Ureter (tissue), 1 donor: ENCODE results near the gene LASP1. TPM values are rescaled to one million over a fixed set of nuclear protein-coding genes. Genes with fewer than 3 reads are reported as not detected.
"Not testable (repeated sequence)": the region's sequence is repeated elsewhere in the genome, so short reads cannot be mapped to it uniquely, and the experiment has no call there.

ENCODE experiments used
- DNase-seq: peaks from one replicate; pipeline ENCODE4 v3.0.0-alpha.2; 2020; ENCODE audit warnings: low spot score
- total RNA-seq: library from RNA; stranded (reverse); gene quantifications from one replicate; pipeline ENCODE4 v1.2.4, GENCODE V29; 2023
- donor health status: DM: yes; HTN: yes; CAD: no.

LASP1 gene
- total RNA-seq, 1 donor from 2014 or later: 126 TPM

DNA sequence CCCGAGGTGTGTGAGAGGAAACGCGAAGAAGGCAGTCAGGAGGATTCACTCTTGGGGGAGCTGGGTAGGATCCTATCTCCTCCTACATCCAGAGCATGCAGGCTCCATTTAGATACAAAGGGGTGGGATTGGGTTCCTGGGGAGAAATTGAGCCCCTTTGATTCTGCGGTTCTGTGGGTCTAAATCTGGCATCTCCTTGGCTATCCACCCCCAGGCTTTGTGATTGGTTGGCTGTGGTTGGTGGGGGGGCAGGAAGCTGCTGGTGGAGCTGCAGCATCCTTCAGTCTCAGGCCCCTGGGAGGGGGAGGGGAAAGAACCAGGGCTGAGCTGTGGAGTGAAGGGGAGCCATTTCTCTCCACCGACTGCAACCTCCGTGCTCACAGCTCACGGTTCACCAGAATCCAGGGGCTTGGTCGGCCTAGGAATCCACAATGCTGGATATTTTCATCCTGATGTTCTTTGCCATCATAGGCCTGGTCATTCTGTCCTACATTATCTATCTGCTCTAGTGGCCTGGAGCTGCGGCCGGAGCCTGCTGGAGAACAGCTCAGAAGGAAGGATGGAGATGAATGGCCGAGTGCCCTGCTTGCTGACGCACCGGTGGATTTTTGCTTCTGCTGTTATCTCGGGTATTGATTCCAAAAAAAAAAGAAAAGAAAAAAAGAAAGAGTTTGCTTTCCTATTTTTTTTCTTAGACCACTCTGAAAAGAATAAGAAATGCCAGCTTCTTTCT lies 55.6 kb downstream of the LASP1 start, which contains the start of gene LASP1NB:
Gene LASP1NB (plus strand): TSS at position 352 of the 733 bp plus-strand sequence.
- DNase-seq: no peak

DNA sequence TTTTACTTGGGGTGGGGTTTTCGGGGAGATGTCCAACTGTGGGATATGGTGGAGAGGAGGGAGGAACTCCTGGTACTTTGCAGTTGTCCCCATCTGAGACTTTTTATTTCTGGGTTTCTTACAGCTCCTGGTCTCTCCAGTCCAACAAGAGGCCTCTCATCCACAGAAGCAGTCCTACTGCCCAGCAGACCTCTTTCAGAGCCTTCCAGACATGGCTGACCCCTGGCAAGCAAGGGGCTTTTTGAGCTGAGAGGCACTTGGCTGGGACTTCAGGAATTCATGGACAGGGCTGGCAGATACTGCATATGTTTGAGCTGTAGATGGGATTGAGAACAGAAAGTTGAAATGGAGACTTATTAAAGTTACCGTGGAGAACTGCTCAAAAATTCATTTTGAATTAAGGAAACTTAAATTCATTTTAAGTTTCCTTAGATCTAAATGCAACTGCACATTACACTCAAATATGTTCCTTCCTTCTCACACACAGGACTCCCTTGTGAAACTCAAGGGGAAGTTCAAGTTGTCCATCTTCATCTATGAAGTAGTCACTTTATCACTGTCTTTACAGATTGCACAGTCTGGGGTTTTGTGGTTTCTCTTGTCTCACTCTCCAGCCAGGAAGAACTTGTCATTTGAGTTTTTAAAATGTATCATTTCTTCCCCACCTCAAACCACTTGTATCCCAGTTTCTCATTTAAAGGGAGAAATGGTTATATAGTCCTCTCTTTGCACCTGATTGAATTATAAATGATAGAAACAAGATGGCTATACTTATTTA lies 56.6 kb downstream of the LASP1 start:
- DNase-seq: no peak

DNA sequence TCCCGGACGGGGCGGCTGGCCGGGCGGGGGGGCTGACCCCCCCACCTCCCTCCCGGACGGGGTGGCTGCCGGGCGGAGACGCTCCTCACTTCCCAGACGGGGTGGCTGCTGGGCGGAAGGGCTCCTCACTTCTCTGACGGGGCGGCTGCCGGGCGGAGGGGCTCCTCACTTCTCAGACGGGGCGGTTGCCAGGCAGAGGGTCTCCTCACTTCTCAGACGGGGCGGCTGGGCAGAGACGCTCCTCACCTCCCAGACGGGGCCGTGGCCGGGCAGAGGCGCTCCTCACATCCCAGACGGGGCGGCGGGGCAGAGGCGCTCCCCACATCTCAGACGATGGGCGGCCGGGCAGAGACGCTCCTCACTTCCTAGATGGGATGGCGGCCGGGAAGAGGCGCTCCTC lies 60.9 kb downstream of the LASP1 start:
- DNase-seq: not testable (repeated sequence)

DNA sequence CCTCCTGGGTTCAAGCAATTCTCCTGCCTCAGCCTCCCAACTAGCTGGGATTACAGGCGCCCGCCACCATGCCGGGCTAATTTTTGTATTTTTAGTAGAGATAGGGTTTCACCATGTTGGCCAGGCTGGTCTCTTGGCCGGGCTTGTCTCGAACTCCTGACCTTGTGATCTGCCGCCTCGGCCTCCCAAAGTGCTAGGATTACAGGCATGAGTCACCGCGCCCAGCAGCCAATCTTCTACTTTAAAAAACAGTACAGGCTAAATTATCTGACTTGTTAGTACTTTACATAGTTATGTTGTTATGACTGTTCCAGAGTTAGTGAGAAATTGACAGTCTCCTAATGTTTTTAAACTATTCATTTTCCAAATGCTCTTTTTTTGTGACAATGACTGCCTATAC lies 64.1 kb downstream of the LASP1 start:
- not testable (repeated sequence) for DNase-seq

DNA sequence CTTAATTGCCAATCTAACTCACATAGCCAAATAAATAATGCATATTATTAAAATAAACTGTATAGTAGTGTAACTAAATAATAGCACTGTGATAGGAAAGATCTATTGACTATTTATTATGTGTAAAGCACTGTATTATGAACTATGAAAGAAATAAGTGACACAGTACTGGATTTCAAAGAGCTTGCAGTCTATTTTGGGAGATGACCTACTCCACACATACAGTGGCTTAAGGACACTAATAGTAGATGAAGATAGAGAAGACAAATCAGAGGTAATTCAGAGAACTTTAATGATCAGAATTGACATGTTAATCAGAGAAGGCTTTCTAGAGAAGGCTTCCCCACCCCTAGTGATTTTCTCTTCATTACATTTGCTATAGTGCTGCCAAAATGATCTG lies 70.1 kb downstream of the LASP1 start:
- DNase-seq: no peak

DNA sequence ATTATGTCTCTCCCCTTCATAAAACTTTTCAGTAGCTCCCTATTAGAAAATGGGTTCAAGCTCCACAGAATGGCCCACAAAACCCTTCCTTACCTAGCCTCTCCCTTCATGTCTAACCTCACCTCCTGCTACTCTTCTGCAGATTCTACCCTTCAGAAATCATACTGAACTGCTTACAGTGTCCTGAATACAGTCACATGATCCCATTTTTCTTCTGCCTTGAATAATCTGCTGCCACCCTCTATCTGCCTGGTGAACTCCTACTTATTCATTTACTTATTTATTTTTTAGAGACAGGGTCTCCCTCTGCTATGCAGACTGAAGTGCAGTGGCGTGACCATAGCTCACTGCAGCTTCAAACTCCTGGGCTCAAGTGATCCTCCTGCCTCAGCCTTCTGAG lies 70.5 kb downstream of the LASP1 start:
- DNase-seq: no peak

DNA sequence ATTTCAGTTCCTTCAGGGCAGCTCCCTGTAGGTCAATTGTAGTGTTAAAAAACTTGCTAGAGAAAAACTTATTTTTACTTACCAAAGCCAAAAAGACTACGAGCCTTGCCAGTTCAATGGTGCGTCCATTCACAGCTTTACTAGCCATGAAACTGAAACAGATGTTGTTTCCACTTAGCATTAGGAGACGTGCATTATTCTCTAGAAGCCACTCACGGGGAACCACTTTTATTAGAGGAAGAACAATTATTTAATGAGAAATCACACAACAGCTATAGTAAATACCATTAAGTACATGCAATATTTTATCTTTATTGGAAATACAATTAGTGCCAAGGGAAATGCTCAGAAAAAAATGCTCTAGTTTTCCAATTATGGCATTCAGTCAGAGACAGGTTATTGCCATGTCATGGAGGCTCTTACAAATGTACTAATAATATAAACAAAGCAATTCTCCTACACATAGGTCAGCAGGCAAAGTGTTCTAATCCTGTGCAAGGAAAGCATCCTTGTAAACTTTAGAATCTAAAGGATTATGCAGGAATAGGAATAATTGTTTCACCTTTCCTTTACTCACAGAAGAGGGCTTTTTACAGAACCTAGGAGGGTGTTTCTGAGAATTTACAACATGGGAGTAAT lies 73.0 kb downstream of the LASP1 start:
- no peak for DNase-seq

DNA sequence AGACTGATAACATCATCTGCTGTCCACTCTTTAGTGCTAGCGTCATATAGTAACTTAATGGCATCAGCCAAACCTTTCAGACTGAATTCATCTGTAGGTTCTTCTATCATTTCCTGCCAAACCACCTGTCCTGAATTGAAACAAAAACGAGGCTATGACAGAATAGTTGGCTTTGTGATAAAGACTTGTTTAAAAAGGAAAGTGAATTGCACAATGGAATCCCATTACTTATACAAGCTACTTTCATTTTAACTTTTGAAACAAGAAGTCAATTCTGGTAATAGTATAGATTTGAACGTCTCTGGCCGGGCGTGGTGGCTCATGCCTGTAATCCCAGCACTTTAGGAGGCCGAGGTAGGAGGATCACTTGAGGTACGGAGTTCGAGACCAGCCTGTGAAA lies 73.7 kb downstream of the LASP1 start:
- DNase-seq: no peak

DNA sequence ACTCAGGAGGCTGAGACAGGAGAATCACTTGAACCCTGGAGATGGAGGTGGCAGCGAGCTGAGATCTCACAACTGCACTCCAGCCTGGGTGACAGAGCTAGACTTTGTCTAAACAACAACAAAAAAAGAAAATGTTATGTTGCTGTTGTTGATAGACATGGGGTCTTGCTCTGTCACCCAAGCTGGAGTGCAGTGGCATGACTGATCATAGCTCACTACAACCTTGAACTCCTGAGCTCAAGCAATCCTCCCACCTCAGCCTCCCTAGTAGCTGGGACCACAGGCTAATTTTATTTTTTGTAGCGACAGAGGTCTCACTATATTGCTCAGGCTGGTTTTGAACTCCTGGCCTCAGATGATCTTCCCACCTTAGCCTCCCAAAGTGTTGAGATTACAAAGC lies 77.3 kb downstream of the LASP1 start:
- no peak for DNase-seq

DNA sequence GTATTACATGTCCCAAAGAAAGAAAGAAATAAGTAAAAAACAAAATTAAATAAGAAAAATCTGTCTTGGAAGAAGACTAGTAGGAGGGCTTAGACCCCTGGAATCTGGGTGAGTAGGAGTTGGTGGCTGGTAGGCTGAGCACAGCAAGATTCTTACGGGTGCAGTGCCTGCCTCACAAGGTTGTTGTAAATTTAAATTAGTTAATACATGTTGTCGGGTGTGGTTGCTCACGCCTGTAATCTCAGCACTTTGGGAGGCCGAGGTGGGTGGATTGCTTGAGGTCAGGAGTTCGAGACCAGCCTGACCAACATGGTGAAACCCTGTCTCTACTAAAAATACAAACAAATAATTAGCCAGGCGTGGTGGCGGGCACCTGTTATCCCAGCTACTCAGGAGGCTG lies 83.9 kb downstream of the LASP1 start:
- DNase-seq: not testable (repeated sequence)

DNA sequence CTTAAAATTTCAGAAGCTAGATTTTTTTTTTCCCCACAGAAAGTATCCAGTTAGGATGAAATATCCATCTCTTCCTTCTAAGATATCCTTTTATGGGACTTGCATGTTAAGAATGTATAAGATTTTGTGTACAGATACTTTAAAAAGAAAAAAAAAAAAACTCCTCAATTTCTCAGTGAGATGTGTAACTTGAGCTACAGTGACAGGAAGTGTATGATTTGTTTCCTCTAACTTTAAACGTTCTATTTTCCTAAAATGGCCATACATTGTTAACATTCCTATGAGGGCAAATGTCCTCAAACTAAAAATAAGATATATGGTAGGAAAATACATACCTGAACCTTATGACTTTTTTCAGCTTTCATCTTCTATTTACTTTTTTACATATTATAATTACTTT lies 88.5 kb downstream of the LASP1 start:
- no peak for DNase-seq

DNA sequence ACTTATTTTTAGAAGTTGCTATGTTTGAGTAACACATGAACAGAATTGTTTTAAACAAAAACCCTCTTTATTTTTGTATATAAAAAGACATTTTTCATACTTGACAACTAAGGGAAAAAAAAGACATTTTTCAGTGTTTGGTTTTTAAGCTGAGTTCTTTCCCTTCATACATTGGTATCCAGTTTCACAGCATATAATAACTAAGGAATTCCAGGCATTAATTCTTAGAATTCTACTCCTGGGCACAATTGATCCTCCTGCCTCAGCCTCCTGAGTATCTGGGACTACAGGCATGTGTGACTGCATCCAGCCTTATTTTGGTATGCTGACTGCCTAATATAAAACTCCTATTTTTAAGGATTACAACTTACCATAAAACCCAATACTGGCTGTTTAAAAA lies 88.9 kb downstream of the LASP1 start:
- no peak for DNase-seq

DNA sequence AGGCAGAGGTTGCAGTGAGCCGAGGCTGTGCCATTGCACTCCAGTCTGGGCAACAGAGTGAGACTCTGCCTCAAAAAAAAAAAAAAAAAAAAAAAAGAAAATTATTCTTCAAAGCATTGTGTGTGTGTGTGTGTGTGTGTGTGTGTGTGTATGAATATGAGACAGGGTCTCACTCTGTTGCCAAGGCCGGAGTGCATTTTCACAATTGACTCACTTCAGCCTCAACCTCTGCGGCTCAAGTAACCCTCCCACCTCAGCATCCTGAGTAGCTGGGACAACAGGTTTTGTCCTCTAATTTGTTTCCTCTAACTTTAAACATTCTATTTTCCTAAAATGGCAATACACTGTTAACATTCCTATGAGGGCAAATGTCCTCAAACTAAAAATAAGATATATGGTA lies 89.7 kb downstream of the LASP1 start:
- no peak for DNase-seq

DNA sequence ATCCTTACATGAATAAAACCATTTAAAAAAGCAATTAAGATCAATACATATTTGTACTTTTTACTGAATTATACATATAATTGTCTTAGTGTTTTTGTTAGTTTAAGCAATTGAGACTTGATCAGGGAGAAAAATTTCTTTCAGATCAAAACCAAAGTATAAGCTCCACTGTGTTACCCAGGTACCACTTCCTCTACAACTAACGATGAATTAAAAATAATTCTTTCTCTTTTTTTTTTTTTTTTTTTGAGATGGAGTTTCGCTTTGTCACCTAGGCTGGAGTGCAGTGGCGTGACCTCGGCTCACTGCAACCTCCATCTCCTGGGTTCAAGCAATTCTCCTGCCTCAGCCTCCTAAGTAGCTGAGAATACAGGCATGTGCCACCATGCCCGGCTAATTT lies 90.5 kb downstream of the LASP1 start:
- no peak for DNase-seq

DNA sequence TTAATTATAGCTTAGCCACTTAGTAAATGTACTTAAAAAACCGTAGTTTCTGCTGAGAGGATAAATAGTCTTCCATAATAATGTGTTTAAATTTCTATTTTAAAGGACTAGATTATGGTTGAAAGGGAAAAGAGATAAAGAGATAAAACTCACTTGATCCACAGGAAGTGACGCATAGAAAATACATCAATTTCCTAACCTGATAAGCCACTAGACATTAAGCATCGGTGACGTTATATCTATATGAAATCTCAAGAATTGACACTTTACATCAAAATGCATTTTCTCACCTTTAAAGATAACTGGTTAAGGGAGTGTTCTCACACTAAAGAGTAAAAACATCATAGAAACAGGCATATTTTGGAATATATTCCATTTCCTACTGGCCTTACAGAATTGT lies 91.6 kb downstream of the LASP1 start:
- no peak for DNase-seq

DNA sequence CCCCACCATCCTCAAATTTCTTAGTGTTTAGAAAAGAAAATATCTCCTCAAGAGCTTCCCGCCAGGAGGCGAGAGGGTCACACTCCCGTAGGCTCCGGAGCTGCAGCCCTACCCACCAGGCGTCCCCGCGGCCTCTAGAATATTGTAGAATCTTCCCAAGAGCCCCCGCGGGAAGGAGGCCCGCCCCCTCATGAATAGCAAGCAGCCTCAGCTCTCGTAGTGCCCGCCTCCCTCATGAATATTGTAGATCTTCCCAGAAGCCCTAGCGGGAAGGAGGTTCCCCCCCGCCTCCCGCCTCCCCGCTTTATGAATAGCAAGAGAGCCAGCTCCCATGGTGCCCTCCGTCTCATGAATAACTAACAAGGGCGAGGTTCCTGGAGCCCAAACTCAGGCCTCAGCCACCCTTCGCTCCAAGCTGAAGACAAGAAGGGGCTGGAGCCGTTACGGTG lies 97.5 kb downstream of the LASP1 start, which contains the start of gene FBXO47:
Gene FBXO47 (minus strand): TSS at position 114 of the 449 bp plus-strand sequence. CDS start 4,378 bp downstream, outside the sequence.
- peak; percentile 93 for DNase-seq

DNA sequence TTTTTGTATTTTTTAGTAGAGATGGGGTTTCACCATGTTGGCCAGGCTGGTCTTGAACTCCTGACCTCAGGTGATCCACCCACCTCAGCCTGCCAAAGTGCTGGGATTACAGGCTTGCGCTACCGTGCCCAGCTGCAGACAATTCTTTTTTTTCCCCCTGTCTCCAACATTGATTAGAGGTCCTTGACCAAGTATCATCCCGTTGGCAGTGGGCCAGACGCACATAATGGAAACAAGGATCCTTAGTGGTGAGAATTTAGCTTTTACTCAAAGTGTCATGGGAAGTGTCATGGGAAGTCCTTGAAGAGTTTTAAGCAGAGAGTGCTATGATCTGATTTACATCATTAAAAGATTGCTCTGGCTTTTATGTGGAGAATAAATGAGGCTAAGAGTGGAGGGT lies 99.4 kb downstream of the LASP1 start:
- no peak for DNase-seq

DNA sequence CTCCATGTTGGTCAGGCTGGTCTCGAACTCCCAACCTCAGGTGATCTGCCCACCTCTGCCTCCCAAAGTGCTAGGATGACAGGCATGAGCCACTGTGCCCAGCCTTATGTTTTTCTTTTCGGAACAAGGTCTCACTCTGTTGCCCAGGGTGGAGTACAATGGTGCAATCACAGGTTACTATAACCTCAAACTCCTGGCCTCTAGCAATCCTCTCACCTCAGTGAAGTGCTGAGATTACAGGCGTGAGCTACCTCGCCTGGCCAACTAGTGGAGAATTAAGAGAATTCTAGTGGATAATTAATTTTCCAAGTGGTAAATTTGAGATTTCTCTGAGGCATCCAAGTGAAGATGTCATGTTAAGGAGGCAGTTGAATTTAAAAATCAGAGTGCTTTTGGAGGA lies 100.3 kb downstream of the LASP1 start:
- DNase-seq: no peak

DNA sequence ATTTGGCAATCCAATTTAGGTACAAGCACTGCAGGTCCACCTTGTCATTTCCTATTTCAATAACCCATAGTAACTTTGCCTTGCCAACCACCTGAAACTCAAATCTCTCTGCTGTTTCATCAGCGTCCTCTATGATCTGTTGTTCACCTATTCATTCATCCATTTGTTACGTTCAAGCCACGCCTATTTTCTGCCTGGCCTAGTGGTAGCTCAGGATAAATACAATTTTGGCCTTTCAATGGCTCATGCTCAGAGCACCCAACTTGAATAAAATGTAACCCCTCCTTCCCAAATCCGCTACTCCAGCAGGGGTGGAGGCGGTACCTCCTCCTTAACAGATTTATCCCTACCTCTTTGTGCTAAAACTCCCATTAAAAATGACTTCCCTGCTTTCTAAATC lies 100.9 kb downstream of the LASP1 start:
- DNase-seq: no peak
